Measurements from ENCODE around the gene SLC1A5.

Gene SLC1A5

DNA sequence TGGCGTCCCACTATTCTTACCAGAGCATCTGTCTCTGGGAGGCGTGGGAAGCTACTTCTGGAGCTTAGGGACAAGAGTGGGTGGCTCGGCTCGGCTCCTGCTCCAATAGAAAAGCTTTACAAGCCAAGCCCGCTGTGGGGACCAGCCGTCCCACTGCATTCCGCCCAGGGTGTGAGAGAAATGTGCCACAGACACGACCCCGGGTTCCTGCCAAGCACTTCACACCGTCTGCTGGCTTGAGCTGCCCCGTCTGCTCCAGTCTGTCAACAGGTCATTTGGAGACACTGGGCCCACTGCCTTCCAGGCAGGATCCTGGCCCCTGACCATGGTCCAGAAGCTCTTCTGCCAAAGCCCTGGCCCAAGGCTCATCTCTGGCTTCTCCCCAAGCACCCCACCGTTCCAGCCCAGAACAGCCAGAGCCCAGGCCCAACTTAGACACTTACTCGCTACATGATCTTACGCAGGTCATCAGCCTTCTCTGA lies 49.1 kb downstream of the SLC1A5 start:
- no peak for DNase-seq

GRCh38 chr19:46737761-46738171 lies 50.6 kb downstream of the SLC1A5 start:
- DNase-seq: no peak

- no peak for DNase-seq
Measured at GRCh38 chr19:46737298-46737654, 51.1 kb downstream of the SLC1A5 start.

- DNase-seq: no peak
Measured at GRCh38 chr19:46736531-46737297, 51.7 kb downstream of the SLC1A5 start.

- no peak for DNase-seq
Measured at GRCh38 chr19:46733690-46734292, 54.6 kb downstream of the SLC1A5 start.

GRCh38 chr19:46732966-46733689 lies 55.3 kb downstream of the SLC1A5 start:
- DNase-seq: no peak

- DNase-seq: no peak
Measured at GRCh38 chr19:46732172-46732938, 56.0 kb downstream of the SLC1A5 start.

- no peak for DNase-seq
Measured at GRCh38 chr19:46731584-46731983, 56.8 kb downstream of the SLC1A5 start.

DNA sequence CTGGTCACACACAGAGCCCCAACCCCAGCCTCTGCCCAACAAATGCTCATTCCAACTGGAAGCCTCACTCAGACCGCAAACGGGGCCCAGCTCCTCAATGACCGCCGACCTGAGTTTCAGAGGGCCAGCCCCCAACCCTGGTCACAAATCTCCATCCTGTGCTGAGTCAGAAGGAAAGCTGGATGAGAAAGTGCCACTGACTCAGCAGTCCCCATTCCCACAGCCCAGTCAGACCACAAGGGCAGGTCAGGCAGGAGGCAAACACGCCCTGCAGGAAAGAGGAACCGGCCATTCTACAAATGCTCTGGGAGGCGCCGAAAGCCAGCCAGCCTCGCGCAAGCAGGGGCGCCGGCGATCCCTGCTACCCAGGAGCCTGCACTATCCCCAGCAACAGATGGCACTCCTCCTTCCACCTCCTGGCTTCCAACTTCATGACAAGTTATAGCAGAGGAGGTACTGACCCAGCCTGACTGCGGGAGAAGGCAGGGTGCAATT lies 57.3 kb downstream of the SLC1A5 start:
- no peak for DNase-seq

GRCh38 chr19:46730595-46730994 lies 57.8 kb downstream of the SLC1A5 start:
- DNase-seq: no peak

GRCh38 chr19:46730187-46730586 lies 58.2 kb downstream of the SLC1A5 start:
- DNase-seq: no peak

DNA sequence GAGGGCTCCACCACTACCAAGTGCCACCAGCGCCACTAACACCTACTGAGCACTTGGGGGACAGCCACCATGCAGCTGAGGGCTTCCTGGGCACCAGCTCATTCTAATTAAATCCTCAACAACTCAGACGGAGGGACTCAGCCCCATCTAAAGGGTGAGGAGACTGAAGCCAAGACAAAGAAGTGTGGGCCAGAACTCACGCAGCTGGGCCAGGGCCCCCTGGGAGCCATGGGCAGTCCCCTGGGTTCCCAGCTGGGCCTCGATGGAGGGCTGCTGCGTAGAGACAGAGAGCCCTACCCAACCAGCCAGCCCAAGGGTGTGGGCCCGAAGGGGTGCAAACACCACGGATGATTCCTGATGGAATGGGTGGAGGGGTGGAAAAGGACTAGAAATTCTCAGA lies 58.7 kb downstream of the SLC1A5 start:
- DNase-seq: no peak

GRCh38 chr19:46728693-46729339 lies 59.6 kb downstream of the SLC1A5 start:
- DNase-seq: no peak

GRCh38 chr19:46728208-46728607 lies 60.2 kb downstream of the SLC1A5 start:
- DNase-seq: no peak

DNA sequence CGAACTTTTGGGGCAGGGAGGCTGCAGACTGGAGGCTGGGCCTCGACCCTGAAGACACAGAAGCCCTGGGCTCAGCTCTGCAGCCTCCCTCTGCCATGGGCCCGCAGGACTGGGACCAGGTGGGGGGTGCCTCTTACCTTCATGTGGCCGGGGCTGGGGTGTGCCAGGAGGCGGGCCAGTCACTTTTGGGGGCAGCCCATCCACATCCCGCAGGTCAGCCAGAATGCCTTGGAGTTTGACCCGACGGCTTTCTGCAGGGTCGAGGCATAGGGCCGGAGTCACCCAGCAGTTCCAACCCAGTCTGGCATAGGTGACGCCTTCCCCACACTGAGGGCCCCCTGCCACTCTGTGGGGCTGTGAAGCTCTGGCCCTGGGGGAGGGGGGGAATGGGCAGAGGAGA lies 60.6 kb downstream of the SLC1A5 start:
- DNase-seq: no peak

GRCh38 chr19:46726971-46727501 lies 61.4 kb downstream of the SLC1A5 start:
- DNase-seq: no peak

DNA sequence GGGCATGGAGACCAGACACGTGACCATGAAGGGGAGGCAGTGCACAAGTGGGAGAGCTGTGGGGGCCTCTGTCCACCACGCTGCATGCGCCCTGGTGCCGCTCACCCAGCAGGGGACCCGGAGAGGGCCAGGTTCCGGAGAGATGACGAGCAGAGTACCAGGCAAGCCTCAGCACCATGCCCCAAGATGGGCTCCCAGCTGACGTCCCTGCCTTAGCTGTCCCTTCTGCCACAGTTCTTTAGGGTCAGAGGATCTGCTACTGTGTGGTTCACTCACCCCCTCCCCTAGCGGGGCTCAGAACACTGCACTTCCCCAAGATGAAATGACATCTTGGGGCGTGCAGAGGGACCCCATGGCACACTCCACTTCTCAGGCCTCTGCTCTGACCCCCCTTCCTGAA lies 61.8 kb downstream of the SLC1A5 start:
- DNase-seq: no peak

GRCh38 chr19:46725859-46726393 lies 62.5 kb downstream of the SLC1A5 start:
- no peak for DNase-seq

DNA sequence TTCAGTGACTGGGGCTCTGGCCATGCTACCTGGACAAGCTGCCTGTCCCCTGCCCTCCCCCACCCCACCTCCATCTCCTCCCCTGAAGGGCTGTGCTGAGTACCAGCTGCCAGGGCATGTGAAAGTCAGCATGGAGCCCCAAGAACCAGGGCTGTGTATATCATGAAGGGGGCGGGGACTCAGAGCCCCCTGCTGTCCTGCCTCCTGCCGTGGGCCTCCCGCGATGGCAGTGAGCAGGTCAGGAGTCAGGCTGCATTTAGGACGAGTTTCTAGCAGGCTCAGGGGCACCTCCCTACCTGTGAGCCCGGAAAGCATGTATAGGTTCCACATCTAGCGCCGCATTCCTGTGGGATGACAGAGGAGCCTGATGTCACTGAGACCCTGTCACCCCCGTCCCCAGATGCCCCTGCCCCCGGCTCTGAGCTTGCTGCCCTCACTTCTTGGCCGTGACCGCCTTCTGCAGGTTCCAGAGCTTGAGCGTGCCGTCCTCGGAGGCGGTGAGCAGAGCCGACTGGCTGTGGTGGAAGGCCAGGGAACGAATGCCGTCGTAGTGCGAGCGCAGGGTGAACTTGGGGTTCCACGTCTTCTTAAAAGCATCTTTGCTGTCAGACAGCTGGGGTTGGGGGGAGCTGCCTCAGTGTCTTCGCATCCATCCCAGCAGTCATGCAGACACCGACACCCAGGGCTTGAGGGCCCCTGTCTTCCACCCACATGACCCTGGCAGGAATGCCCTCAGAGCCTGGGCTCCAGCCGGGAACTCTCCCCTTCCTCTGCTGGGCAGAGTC lies 63.2 kb downstream of the SLC1A5 start:
- DNase-seq: no peak

Measured in NCI-H774 (cell line).